Kidney epithelial cell (primary cell): ENCODE data around the gene CCDC196. TPM values are rescaled to one million over a fixed set of nuclear protein-coding genes. Genes with fewer than 3 reads are reported as not detected.

Experiments used
- DNase-seq: peaks from one replicate; pipeline ENCODE4 v3.0.0-alpha.2; 2010; ENCODE audit warnings: low read depth
- H3K27me3 ChIP-seq: 2 replicates; pipeline ENCODE4 v1.6.0; 2011; ENCODE audit warnings: low read length; ENCODE audit not compliant: control insufficient read depth, insufficient read depth
- H3K36me3 ChIP-seq: 2 replicates; pipeline ENCODE4 v1.5.1; 2011; ENCODE audit warnings: low read length; ENCODE audit not compliant: control insufficient read depth, insufficient read depth
- H3K4me3 ChIP-seq: 2 replicates; pipeline ENCODE4 v1.5.1; 2011; ENCODE audit warnings: low read depth, mild to moderate bottlenecking, control low read depth, low read length
- CTCF ChIP-seq: IDR thresholded peaks from 2 replicates; pipeline ENCODE4 v1.5.1; 2011; ENCODE audit warnings: mild to moderate bottlenecking, moderate library complexity, low read length, control low read depth, inconsistent platforms; ENCODE audit not compliant: insufficient read depth, poor library complexity, severe bottlenecking
- total RNA-seq: library from RNA; depleted of rRNA; stranded (reverse); fragments of >200 nt; gene quantifications from 2 replicates; pipeline ENCODE4 v1.2.3, GENCODE V29; 2015

The CCDC196 gene
- total RNA-seq, 1 donor from 2014 or later: not detected

GRCh38 chr14:66507181-66507721, 21.1 kb downstream of the CCDC196 start:
- H3K36me3 ChIP-seq: no peaks in the 10 kb centered on the region
- H3K4me3 ChIP-seq: peak overlapping the region; percentile 82
- no peak for TF ChIP-seq CTCF
- no peak for DNase-seq
- no peaks in the 10 kb centered on the region for H3K27me3 ChIP-seq

GRCh38 chr14:66507722-66508546, 21.8 kb downstream of the CCDC196 start, which contains the start of gene GPHN:
Gene GPHN, plus strand, starts transcription at chr14:66508147.
- H3K27me3 ChIP-seq: no peaks in the 10 kb centered on the region
- H3K36me3 ChIP-seq: no peaks in the 10 kb centered on the region
- H3K4me3 ChIP-seq: peak within 1 kb of the TSS; percentile 82
- peak; percentile 90 for DNase-seq
- TF ChIP-seq CTCF: peak; percentile 36

GRCh38 chr14:66508547-66508845, 22.3 kb downstream of the CCDC196 start:
- TF ChIP-seq CTCF: no peak
- H3K36me3 ChIP-seq: no peaks in the 10 kb centered on the region
- no peak for DNase-seq
- peak overlapping the region; percentile 82 for H3K4me3 ChIP-seq
- no peaks in the 10 kb centered on the region for H3K27me3 ChIP-seq

- no peak for TF ChIP-seq CTCF
- DNase-seq: no peak
- Histone ChIP-seq H3K4me3 (peak overlapping the region; percentile 82), H3K36me3 (no peaks in the 10 kb centered on the region), H3K27me3 (no peaks in the 10 kb centered on the region)
Measured at GRCh38 chr14:66508846-66509621, 22.9 kb downstream of the CCDC196 start.

GRCh38 chr14:66509874-66510273, 23.7 kb downstream of the CCDC196 start:
- TF ChIP-seq CTCF: no peak
- Histone ChIP-seq H3K36me3 (no peaks in the 10 kb centered on the region), H3K4me3 (peak overlapping the region; percentile 82), H3K27me3 (no peaks in the 10 kb centered on the region)
- no peak for DNase-seq
